Activated CD4-positive, alpha-beta T cell treated with anti-CD3 and anti-CD28 coated beads, Interleukin-2, amount 10 ng/mL, durations not matched to agents 24 days and 14 days (primary cell): ENCODE data around the gene EPC2. TPM values are rescaled to one million over a fixed set of nuclear protein-coding genes. Genes with fewer than 3 reads are reported as not detected.
A peak's percentile ranks its signal among the peaks of the same experiment; 100 is the strongest.

Experiments used
- DNase-seq: peaks from one replicate; pipeline ENCODE4 v3.0.0; 2022
- H3K27ac Mint-ChIP-seq: one replicate; pipeline ENCODE4 v1.8.0; 2022; ENCODE audit warnings: mild to moderate bottlenecking, mixed read lengths
- H3K27me3 Mint-ChIP-seq: one replicate; pipeline ENCODE4 v1.8.0; 2022; ENCODE audit warnings: mixed read lengths
- H3K36me3 Mint-ChIP-seq: one replicate; pipeline ENCODE4 v1.8.0; 2022; ENCODE audit warnings: low read depth, mild to moderate bottlenecking, mixed read lengths
- H3K4me1 Mint-ChIP-seq: one replicate; pipeline ENCODE4 v1.8.0; 2021; ENCODE audit warnings: mixed read lengths
- H3K4me3 Mint-ChIP-seq: one replicate; pipeline ENCODE4 v1.8.0; 2022; ENCODE audit warnings: mild to moderate bottlenecking, moderate library complexity, mixed read lengths
- H3K9me3 Mint-ChIP-seq: one replicate; pipeline ENCODE4 v1.8.0; 2021; ENCODE audit warnings: mixed read lengths
- intact Hi-C: fragments of 100-400 bp; cut with micrococcal nuclease; formaldehyde crosslinking; loops from one replicate; pipeline ENCODE4 v1.15.1; 2023
- total RNA-seq: library from RNA; stranded (reverse); gene quantifications from 2 replicates; pipeline ENCODE4 v1.2.3, GENCODE V29; 2022

EPC2 gene
- total RNA-seq, 1 donor from 2014 or later: 30.6 TPM

DNA sequence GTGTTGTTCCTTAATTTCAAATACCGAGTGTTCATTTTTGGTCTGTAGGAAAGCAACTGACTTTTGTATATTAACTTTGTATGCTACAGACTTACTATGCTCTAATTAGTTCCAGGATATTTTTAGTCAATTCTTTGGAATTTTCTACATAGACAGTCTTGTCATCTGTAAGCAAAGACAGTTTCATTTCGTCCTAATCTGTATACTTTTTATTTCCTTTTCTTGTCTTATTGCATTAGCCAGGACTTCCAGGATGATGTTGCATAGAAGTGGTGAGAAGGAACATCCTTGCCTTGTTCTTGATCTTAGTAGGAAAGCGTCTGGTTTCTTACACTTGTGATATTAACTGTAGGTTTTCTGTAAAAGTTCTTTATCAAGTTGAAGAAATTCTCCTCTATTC, 56.5 kb downstream of the EPC2 start:
- peaks cover 4% of the 10 kb centered on the region for H3K4me1 Mint-ChIP-seq
- H3K27ac Mint-ChIP-seq: no peak overlapping the region
- no peak for DNase-seq
- intact Hi-C loops: no loop called here
- H3K9me3 Mint-ChIP-seq: peaks cover 29% of the 10 kb centered on the region
- no peak overlapping the region for H3K4me3 Mint-ChIP-seq
- peaks cover 78% of the 10 kb centered on the region for H3K36me3 Mint-ChIP-seq
- H3K27me3 Mint-ChIP-seq: no peaks in the 10 kb centered on the region

DNA sequence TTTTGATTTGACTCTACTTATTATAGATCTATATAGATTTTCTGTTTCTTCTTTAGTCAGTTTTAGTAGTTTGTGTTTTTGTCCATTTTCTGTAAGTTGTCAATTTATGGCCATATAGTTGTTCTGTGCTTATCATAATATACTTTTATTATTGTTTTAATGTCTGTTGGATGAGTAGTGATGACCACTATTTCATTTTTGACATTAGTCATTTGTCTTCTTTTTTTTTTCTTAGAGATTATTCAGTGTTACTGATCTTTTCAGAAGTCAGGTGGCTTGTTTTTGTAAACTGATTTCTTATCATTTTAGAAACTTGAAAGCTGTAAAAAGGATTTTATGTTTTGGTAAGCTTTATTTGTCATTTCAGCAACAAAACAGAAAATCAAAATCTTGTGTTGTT, 57.3 kb downstream of the EPC2 start:
- H3K27ac Mint-ChIP-seq: no peak overlapping the region
- intact Hi-C loops: no loop called here
- peaks cover 4% of the 10 kb centered on the region for H3K4me1 Mint-ChIP-seq
- H3K4me3 Mint-ChIP-seq: no peak overlapping the region
- H3K36me3 Mint-ChIP-seq: peaks cover 78% of the 10 kb centered on the region
- H3K9me3 Mint-ChIP-seq: peaks cover 33% of the 10 kb centered on the region
- no peak for DNase-seq
- H3K27me3 Mint-ChIP-seq: no peaks in the 10 kb centered on the region

DNA sequence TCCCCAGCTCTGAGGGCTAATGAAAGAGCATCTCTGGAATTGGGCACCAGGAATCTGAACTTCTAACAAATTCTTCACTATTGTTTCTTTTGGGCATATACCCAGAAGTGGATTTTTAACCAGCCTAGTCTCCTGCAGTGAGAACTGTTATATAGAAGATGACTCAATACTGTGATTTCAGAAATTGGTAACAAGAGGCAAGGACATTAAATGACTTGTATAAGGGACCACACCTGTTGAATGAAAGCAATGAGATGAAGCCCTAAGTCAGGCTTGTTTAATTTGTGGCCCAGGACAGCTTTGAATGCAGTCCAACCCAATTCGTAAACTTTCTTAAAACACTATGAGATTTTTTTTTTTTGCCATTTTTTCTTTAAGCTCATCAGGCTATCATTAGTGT, 57.9 kb downstream of the EPC2 start:
- Mint-ChIP-seq H3K4me3 (no peak overlapping the region), H3K27me3 (no peaks in the 10 kb centered on the region), H3K9me3 (peaks cover 37% of the 10 kb centered on the region), H3K4me1 (peaks cover 5% of the 10 kb centered on the region), H3K36me3 (peaks cover 79% of the 10 kb centered on the region), H3K27ac (no peak overlapping the region)
- no peak for DNase-seq
- intact Hi-C loops: no loop called here

DNA sequence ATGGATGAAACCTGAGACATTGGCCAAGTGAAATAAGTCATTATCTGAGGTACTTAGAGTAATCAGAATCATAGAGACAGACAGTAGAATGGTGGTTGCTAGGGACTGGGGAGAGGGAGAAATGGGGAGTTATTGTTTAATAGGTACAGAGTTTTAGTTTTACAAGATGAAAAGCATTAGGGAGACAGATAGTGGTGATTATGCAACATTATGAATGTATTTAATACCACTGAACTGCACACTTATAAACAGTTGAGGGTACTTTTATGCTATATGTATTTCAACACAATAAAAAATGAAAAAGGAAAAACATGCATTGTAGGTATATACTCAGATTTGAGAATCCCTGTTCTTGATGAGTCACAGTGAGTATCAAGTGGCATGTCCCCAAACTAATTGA, 59.7 kb downstream of the EPC2 start:
- H3K4me1 Mint-ChIP-seq: peaks cover 5% of the 10 kb centered on the region
- no peaks in the 10 kb centered on the region for H3K27me3 Mint-ChIP-seq
- no peak overlapping the region for H3K4me3 Mint-ChIP-seq
- peaks cover 77% of the 10 kb centered on the region for H3K36me3 Mint-ChIP-seq
- intact Hi-C loops: no loop called here
- peaks cover 42% of the 10 kb centered on the region for H3K9me3 Mint-ChIP-seq
- no peak for DNase-seq
- peak overlapping the region; percentile 32 for H3K27ac Mint-ChIP-seq

DNA sequence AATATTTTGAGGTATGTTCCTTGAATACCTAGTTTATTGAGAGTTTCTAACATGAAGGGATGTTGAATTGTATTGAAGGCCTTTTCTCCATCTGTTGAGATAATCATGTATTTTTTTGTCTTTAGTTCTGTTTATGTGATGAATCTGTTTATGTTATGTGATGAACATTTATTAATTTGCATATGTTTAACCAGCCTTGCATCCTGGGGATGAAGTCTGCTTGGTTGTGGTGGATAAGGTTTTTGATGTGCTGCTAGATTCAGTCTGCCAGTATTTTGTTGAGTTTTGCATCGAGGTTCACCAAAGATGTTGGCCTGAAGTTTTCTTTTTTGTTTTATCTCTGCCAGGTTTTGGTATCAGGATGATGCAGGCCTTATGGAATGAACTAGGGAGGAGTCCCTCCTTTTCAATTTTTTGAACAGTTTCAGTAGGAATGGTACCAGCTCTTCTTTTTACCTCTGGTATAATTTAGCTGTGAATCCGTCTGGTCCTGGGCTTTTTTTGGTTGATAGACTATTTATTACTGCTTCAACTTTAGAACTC, 71.9 kb downstream of the EPC2 start:
- H3K4me1 Mint-ChIP-seq: peaks cover 53% of the 10 kb centered on the region
- no peak overlapping the region for H3K27ac Mint-ChIP-seq
- no peak overlapping the region for H3K4me3 Mint-ChIP-seq
- no peak for DNase-seq
- intact Hi-C loops: no loop called here
- H3K9me3 Mint-ChIP-seq: peaks cover 25% of the 10 kb centered on the region
- no peaks in the 10 kb centered on the region for H3K27me3 Mint-ChIP-seq
- peaks cover 43% of the 10 kb centered on the region for H3K36me3 Mint-ChIP-seq

DNA sequence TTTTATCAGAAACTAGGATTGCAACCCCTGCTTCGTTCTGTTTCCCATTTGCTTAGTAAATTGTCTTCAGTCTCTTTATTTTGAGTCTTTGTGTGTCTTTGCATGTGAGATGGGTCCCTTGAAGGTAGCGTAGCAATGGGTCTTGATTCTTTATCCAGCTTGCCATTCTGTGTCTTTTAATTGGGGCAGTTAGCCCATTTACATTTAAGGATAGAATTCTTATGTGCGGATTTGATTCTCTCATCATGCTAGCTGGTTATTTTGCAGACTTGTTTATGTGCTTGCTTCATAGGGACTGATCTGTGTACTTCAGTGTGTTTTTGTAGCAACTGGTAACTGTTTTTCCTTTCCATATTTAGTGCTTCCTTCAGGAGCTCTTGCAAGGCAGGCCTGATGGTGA, 73.5 kb downstream of the EPC2 start:
- Mint-ChIP-seq H3K27me3 (no peaks in the 10 kb centered on the region), H3K4me3 (no peak overlapping the region), H3K4me1 (peaks cover 59% of the 10 kb centered on the region), H3K9me3 (peaks cover 25% of the 10 kb centered on the region), H3K27ac (no peak overlapping the region), H3K36me3 (peaks cover 43% of the 10 kb centered on the region)
- intact Hi-C loops: no loop called here
- DNase-seq: no peak

DNA sequence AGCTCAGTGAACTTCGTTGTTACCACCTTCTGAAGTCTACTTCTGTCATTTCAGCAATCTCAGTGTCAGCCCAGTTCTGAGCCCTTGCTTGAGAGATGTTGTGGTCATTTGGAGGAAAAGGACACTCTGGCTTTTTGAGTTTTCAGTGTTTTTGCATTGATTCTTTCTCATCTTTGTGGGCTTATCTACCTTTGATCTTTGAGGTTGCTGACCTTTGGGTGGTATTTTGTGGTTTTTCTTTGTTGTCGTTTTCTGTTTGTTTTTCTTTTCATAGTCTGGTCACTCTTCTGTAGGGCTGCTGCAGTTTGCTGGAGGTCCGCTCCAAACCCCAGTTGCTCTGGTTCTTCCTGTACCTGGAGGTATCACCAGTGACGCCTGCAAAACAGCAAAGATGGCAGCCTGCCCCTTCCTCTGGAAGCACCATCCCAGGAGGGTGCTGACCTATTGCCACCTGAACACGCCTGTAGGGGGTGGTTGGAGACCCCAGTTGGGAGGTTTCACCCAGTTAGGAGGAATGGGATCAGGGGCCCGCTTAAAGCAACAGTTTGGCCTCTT, 74.7 kb downstream of the EPC2 start:
- no peak for DNase-seq
- Mint-ChIP-seq H3K4me3 (no peak overlapping the region), H3K27ac (no peak overlapping the region), H3K27me3 (no peaks in the 10 kb centered on the region), H3K9me3 (peaks cover 25% of the 10 kb centered on the region), H3K4me1 (peaks cover 60% of the 10 kb centered on the region), H3K36me3 (peaks cover 42% of the 10 kb centered on the region)
- intact Hi-C loops: no loop called here

DNA sequence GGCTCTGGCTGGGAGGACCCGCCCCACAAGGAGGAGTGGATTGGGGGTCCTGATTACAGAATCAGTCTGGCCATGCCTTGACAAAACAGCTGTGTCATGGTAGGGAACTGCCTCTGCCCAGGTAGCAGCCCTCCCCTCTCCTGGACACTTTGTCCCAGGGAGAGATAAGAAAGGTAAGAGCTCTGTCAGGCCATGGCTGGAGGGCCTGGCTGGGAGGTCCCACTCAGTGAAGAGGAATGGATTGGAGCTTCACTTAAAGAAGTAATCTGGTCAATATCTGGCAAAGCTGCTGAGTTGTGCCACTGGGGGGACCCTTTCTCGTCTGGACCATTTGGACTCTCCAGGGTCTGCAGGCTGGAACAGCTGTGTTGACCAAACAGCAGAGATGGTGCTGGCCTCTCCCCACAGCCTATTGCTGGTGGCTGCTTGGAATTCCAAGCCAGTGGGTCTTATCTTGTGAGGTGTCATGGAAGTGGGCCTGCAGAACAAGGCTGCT, 75.4 kb downstream of the EPC2 start:
- Mint-ChIP-seq H3K9me3 (peaks cover 28% of the 10 kb centered on the region), H3K27ac (no peak overlapping the region), H3K36me3 (peaks cover 39% of the 10 kb centered on the region), H3K4me3 (no peak overlapping the region), H3K4me1 (peaks cover 64% of the 10 kb centered on the region), H3K27me3 (no peaks in the 10 kb centered on the region)
- no peak for DNase-seq
- intact Hi-C loops: loop anchor here (5.0 kb wide), 1 partner anchor 38 kb away; no protein-coding TSS in a partner anchor

DNA sequence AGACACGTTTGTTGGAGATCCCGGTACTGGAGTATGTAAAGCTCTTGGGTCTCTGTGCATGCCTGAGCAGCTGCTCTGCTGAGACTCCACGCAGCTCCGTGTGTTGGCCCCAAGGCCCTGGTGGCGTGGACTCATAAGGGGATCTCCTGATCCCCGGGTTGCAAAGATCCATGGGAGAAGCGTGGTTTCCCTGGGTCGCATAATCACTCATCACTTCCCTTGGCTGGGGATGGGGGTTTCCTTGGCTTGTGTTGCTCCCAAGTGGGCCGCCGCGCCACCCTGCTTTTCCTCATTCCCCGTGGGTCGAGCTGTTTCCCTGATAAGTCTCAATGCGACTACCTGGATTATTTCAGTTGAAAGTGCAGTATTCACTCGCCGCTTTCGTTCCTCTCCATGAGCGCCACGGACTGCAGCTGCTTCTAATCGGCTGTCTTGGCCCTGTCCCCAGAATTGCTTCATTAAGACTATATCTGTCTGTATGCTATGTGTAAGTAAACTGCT, 76.0 kb downstream of the EPC2 start:
- Mint-ChIP-seq H3K4me3 (no peak overlapping the region), H3K36me3 (peaks cover 34% of the 10 kb centered on the region), H3K27ac (peak overlapping the region; percentile 35), H3K4me1 (peaks cover 65% of the 10 kb centered on the region), H3K27me3 (no peaks in the 10 kb centered on the region), H3K9me3 (peaks cover 25% of the 10 kb centered on the region)
- DNase-seq: no peak
- intact Hi-C loops: loop anchor here (5.0 kb wide), 1 partner anchor 38 kb away; no protein-coding TSS in a partner anchor

DNA sequence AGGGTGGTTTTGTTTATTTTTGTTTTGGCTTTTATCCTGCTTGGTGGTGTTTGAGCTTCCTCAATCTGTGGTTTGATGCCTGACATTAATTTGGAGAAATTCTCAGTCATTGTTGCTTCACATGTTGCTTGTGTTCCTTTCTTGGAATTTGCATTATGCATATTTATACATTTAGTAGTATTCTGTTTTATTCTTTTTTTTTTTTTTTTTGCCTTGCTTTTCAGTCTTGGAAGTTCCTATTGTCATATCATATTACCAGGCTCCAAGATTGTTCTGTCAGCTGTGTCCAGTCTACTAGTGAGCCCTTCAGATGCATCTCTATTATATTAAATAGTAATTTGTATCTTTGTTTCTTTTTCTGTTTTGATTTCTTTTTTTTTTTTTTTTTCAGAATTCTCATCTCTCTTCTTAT, 77.0 kb downstream of the EPC2 start:
- H3K4me1 Mint-ChIP-seq: peaks cover 64% of the 10 kb centered on the region
- H3K4me3 Mint-ChIP-seq: no peak overlapping the region
- H3K36me3 Mint-ChIP-seq: peaks cover 27% of the 10 kb centered on the region
- no peak for DNase-seq
- peaks cover 17% of the 10 kb centered on the region for H3K9me3 Mint-ChIP-seq
- H3K27ac Mint-ChIP-seq: no peak overlapping the region
- intact Hi-C loops: loop anchor here (5.0 kb wide), 1 partner anchor 39 kb away; no protein-coding TSS in a partner anchor
- no peaks in the 10 kb centered on the region for H3K27me3 Mint-ChIP-seq

DNA sequence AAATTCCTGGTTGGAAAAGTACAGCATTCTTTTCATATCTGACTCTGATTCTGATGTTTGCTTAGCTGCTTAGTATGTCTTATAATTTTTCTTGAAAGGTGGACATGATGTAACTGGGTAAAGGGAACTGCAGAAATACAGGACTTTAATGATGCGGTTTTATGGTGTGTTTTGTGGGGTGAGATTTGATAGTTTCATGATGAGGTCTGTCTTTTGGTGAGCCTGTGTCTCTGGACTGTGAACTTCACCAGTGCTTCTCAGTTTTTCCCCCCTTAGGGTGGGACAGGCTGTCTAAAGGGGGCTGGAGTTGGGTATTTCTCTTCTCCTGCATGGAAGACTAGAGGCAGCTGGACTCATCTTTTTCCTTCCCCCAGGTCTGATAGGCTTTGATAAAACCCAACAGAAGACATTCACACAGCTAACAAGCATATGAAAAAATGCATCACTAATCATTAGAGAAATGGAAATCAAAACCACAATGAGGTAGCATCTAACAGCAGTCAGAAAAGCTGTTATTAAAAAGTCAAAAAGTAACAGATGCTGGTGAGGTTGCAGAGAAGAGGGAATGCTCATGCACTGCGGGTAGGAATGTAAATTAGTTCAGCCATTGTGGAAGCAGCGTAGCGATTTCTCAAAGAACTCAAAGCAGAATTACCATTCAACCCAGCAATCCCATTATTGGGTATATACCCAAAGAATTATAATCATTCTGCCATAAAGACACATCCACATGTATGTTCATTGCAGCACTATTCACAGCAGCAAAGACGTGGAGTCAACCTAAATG, 77.6 kb downstream of the EPC2 start:
- intact Hi-C loops: loop anchor here (5.0 kb wide), 1 partner anchor 40 kb away; no protein-coding TSS in a partner anchor
- Mint-ChIP-seq H3K9me3 (peaks cover 15% of the 10 kb centered on the region), H3K4me3 (no peak overlapping the region), H3K27me3 (no peaks in the 10 kb centered on the region), H3K36me3 (peaks cover 26% of the 10 kb centered on the region), H3K4me1 (peaks cover 60% of the 10 kb centered on the region), H3K27ac (no peak overlapping the region)
- DNase-seq: no peak

DNA sequence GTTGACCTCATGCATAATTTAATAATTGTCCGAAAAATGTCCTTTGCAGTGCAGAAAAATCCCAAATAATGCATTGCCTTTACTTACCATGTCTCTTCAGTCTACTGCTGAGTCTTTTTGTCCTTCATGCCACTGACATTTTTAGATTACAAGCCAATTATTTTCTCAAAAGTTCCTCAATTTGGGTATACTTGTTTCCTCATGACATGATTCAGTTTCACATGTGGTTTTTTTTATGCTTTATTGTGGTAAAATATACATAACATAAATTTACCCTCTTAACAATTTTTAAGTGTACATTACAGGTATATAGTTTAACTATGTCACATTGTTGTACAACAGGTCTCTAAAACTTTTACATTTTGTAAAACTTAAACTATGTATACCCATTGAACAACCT, 81.0 kb downstream of the EPC2 start:
- no peak overlapping the region for H3K4me3 Mint-ChIP-seq
- DNase-seq: no peak
- no peaks in the 10 kb centered on the region for H3K27me3 Mint-ChIP-seq
- H3K4me1 Mint-ChIP-seq: peaks cover 31% of the 10 kb centered on the region
- H3K9me3 Mint-ChIP-seq: peaks cover 5% of the 10 kb centered on the region
- H3K27ac Mint-ChIP-seq: no peak overlapping the region
- intact Hi-C loops: loop anchor here (5.0 kb wide), 1 partner anchor 68 kb away; no protein-coding TSS in a partner anchor
- H3K36me3 Mint-ChIP-seq: peaks cover 12% of the 10 kb centered on the region

DNA sequence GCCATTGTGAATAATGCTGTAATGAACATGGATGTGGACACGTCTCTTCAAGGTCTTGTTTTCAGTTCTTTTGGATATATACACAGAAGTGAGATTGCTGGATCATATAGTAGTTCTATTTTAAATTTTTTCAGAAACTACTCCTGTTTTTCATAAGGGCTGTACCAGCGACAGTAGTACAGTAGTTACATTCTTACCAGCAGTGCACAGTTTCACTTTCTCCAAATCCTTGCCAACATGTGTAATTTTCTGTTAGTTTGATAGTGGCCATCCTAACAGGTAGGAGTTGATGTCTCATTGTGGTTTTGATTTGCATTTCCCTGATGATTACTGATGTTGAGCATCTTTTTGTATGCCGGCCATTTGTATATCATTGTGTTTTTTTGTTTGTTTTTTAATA, 81.7 kb downstream of the EPC2 start:
- Mint-ChIP-seq H3K36me3 (peaks cover 12% of the 10 kb centered on the region), H3K9me3 (peaks cover 5% of the 10 kb centered on the region), H3K27me3 (no peaks in the 10 kb centered on the region), H3K4me1 (peaks cover 25% of the 10 kb centered on the region), H3K4me3 (no peak overlapping the region), H3K27ac (no peak overlapping the region)
- intact Hi-C loops: loop anchor here (5.0 kb wide), 1 partner anchor 69 kb away; no protein-coding TSS in a partner anchor
- DNase-seq: no peak

DNA sequence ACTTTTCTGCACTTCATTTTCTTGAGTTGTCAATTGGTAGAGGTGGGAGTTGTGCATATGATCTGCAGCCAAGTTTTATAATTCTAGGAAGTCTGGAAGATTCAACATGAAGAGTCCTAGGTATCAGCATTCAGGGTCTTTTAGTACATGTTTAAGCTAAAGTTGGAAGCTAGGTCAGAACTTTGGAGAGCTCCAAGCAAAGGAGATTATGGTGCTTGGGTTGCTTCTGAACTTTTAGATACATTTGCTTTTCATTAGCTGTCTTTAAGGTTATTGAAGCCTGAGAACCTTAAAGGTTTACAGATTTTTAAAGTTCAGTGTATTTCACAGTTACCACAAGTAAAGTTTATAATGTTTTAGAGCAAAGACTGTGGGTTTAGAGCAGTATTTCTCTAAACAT, 85.5 kb downstream of the EPC2 start:
- H3K9me3 Mint-ChIP-seq: peaks cover 2% of the 10 kb centered on the region
- intact Hi-C loops: no loop called here
- peaks cover 10% of the 10 kb centered on the region for H3K36me3 Mint-ChIP-seq
- H3K27me3 Mint-ChIP-seq: no peaks in the 10 kb centered on the region
- no peak overlapping the region for H3K27ac Mint-ChIP-seq
- H3K4me1 Mint-ChIP-seq: peaks cover 12% of the 10 kb centered on the region
- no peak for DNase-seq
- H3K4me3 Mint-ChIP-seq: no peak overlapping the region
